ENCODE results near the gene GTF3C2. TPM values are rescaled to one million over a fixed set of nuclear protein-coding genes. Genes with fewer than 3 reads are reported as not detected.
"Not testable (repeated sequence)": the region's sequence is repeated elsewhere in the genome, so short reads cannot be mapped to it uniquely, and the experiment has no call there.

The GTF3C2 gene
- total RNA-seq, 1 donor from 2014 or later, result 28.2 TPM

- DNase-seq, result no peak
Observed at GRCh38 chr2:27322301-27322765, 34.2 kb downstream of the GTF3C2 start.

DNA sequence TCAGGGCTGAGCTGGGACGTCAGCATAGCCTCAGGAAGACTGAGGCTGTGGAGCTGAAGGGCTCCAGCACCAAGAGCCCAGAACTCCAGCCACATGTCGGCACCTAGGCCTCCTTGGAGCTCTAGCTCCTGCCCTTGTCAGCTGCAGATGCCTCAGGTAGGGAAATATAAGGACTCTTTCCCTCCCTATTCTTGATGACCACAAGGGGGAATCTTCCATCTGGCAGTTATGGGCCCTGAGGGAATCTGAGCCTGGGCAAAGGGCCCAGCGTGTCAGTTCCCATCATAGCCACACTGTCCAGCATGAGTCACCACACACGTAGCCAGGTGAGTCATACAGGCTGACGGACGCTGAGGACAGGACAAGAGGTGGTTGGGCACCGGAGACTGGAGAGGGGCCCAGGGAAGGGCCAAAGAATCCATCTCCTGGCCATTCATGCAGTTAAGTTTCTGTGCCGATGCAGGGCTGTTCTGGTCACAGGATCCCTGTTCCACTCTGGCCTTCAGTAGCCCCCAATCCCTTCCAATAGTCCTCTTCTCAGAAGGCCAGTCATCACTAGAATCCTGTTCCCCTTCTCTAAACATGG, 35.5 kb downstream of the GTF3C2 start:
- DNase-seq, result no peak

- DNase-seq, result not testable (repeated sequence)
Observed at GRCh38 chr2:27319839-27320238, 36.7 kb downstream of the GTF3C2 start.

DNA sequence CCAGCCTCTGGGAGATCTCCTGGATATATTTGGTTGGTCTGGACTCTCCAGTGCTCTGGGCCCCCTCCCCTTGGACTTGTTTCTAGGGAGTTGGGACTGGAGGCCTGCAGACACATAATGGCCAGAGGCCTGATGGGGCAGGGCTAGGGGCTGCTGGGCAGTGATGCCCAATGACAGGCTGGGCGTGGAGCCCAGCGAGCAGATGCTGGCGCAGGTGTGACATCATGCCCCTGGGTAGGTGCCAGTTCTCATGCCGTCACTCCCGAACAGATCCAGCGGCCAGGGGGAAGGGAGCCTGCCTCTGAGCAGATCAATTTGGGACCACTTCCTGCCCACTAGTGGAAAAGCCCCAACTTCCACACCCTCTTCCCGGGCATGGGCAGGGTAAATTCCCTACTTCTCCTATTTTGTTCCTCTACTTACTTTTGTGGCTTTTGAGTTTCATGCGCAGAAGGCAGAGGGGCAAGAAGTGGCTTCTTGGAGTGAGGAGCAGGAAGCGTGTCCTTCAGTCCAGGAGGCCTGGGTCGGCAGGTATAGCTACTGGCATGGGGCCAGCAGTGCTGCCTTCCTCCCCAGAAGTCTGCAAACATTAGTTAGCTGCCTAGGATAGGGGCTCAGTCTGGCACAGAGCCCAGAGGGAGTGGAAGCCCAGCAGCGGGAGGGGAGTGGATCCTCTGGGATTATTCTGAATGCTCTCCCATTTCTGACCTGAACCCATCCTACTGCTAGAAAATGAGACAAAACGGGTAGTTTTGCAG, 39.7 kb downstream of the GTF3C2 start:
- peak; percentile 18 for DNase-seq

- DNase-seq, result no peak
Observed at GRCh38 chr2:27315122-27315521, 41.4 kb downstream of the GTF3C2 start.

DNA sequence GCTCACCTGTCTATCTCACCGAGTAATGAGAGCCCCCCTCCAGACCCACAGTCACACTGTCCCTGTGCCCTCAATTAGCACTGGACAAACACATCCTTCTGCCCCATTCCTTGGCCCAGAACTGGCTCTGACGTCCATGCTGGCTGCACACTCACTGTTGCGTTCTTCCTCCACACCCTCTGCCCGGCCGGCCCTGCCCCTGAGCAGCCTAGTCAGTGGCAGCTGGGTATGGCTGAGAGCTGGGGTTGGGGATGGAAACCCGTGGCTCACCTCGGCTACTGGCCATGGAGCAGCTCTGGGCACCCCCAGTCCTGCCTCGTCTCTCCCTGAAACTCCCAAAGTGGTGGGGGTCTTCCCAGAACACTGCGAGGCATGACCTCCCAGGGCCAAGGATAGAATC, 41.9 kb downstream of the GTF3C2 start:
- DNase-seq, result no peak

DNA sequence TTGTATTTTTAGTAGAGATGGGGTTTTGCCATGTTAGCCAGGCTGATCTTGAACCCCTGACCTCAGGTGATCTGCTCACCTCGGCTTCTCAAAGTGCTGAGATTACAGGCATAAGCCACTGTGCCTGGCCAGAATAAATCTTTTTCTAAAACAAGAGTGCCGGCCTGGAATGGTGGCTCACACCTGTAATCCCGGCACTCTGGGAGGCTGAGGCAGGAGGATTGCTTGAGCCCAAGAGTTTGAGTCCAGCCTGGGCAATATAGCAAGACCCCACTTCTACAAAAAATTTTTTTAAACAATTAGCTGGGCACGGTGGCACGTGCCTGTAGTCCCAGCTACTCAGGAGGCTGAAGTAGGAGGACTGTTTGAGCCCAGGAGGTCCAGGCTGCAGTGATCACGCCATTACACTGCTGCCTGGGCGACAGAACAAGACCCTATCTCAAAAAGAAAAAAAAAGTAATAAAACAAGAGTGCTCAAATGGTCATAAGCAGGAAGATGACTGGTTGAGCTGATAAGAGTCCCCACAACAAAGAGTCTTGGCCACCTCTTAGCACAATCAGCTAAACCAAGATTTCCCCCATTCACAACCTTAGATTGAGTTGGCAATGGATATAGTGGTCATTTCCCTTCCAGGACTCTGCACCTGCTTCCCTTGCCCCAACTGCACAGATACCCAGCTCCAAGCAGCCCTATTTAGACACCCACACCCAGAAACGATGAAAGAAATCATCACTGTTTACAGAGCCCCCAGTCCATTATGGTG, 42.5 kb downstream of the GTF3C2 start:
- DNase-seq, result no peak

- no peak for DNase-seq
Observed at GRCh38 chr2:27312152-27312551, 44.4 kb downstream of the GTF3C2 start.

GRCh38 chr2:27309651-27310050, 46.9 kb downstream of the GTF3C2 start:
- DNase-seq, result no peak

GRCh38 chr2:27308359-27308881, 48.1 kb downstream of the GTF3C2 start, which contains the start of gene UCN:
Gene UCN, minus strand, starts transcription at chr2:27308445. Its CDS starts 550 bp downstream, at chr2:27307895.
- DNase-seq, result no peak

- no peak for DNase-seq
Observed at GRCh38 chr2:27307545-27308358, 48.8 kb downstream of the GTF3C2 start.

GRCh38 chr2:27307287-27307544, 49.3 kb downstream of the GTF3C2 start:
- DNase-seq, result no peak

- no peak for DNase-seq
Observed at GRCh38 chr2:27306573-27307286, 49.8 kb downstream of the GTF3C2 start.

GRCh38 chr2:27306136-27306535, 50.4 kb downstream of the GTF3C2 start:
- DNase-seq, result no peak

DNA sequence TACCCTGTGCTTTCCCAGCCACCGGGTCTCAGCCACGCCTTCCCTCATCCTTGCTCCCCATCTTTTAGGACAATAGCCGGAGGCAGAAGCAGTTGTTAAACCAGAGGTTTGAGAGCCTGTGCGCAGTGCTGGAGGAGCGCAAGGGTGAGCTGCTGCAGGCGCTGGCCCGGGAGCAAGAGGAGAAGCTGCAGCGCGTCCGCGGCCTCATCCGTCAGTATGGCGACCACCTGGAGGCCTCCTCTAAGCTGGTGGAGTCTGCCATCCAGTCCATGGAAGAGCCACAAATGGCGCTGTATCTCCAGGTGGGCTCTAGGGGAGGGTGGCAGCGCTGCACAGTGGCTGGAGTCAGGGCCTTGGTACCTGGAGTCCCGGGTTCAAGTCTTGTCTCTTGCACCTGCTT, 51.0 kb downstream of the GTF3C2 start:
- no peak for DNase-seq

DNA sequence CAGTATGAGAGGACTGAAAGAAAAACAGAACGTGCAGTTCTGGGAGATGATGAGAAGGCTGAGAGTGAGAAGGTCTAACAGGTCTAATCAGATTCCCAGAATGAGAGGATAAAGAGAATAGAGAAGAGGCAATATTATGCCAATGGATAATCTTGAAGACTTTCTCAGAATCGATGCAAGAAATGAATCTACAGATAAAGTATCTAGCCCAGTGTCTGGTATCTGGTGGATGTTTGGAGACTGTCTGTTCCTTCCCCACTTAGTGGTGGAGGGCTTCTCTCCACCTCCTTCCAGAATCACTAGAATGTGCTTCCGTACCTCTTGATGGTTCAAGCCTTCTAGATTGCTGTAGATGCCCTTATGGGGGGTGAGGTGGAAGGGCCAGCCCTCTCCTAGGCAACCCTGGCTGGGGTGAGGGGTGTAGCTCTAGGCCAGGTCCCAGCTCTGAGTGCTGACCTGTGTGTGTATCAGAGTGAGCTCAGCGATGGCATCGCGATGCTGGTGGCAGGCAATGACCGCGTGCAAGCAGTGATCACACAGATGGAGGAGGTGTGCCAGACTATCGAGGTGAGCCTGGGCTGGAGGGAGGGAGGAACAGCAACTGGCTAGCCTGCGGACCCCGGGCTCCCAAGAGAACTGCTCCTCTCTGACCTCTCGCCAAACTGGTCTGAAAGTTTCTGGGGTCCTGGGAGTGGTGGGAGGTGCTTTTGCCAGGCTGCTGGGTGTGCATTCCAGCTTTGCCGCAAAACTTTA, 51.9 kb downstream of the GTF3C2 start:
- DNase-seq, result no peak

- no peak for DNase-seq
Observed at GRCh38 chr2:27303093-27304025, 53.2 kb downstream of the GTF3C2 start.

DNA sequence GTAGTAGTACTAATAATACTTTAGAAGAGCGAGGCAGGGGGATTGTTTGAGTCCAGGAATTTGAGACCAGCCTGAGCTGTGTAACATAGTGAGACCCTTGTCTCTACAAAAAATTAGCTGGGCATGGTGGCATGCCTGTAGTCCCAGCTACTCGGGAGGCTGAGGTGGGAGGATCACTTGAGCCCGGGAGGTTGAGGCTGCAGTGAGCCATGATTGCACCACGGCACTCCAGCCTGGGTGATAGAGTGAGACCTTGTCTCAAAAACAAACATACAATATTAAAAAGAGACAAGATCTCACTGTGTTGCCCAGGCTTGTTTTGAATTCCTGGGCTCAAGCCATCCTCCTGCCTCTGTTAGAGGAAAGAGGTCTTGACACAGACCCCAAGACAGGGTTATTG, 56.0 kb downstream of the GTF3C2 start:
- not testable (repeated sequence) for DNase-seq

DNA sequence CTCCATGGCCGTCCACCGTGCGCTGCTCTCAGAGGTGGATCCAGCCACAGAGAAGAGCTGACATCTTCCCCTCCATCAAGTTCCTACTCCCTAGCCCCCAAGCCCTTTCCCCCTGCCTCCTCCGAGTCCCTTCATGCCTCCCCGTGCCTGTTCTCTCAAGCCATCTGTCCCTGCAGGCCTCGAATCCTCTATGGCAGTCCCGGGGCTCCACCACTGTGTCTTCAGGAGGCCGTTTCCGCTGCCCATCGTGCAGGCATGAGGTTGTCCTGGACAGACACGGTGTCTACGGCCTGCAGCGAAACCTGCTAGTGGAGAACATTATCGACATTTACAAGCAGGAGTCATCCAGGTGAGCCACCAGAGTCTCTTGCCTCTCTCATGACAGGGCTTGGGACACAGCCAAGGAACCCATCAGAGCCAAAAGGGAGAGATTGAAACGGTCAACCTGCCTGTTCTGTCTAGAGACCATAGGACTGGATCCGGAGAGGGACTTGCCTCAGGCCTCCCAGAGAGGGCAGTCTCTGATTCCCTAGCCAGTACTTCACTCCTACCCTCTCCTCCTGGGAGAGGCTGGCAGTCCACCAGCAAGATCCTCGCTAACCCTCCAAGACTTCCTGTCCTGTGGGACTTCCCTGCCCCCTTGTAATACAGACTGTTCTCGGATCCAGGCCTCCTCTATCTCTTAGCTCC, 58.0 kb downstream of the GTF3C2 start:
- DNase-seq, result no peak

Measured in occipital lobe (tissue), 2 donors.